Mesenteric fat pad (tissue), 1 donor: ENCODE results near the gene GPD2. TPM values are rescaled to one million over a fixed set of nuclear protein-coding genes. Genes with fewer than 3 reads are reported as not detected.
"Not testable (repeated sequence)": the region's sequence is repeated elsewhere in the genome, so short reads cannot be mapped to it uniquely, and the experiment has no call there.

Source experiments
- DNase-seq: peaks from one replicate; pipeline ENCODE4 v3.0.0-alpha.2; 2020; ENCODE audit warnings: low spot score
- total RNA-seq: library from RNA; stranded (reverse); fragmentation: NEBNext Ultra II Directional; extraction: Animal tissue kit (Norgen Biotek cat#: 25700); gene quantifications from one replicate; pipeline ENCODE4 v1.2.1, GENCODE V29; 2021
- donor health status: DM: yes; HTN: yes; CAD: no.

The GPD2 gene
- total RNA-seq, 1 donor from 2014 or later: 35.7 TPM

- DNase-seq: no peak
These were observed 90.9 kb downstream of the GPD2 start for GRCh38 chr2:156526950-156527636.

GRCh38 chr2:156528583-156528982, 92.4 kb downstream of the GPD2 start:
- not testable (repeated sequence) for DNase-seq

GRCh38 chr2:156532989-156533388, 96.8 kb downstream of the GPD2 start:
- DNase-seq: no peak

- no peak for DNase-seq
These were observed 100.4 kb downstream of the GPD2 start for GRCh38 chr2:156536534-156536933.

- no peak for DNase-seq
These were observed 101.0 kb downstream of the GPD2 start for GRCh38 chr2:156537141-156537540.

GRCh38 chr2:156538083-156538504, 101.9 kb downstream of the GPD2 start:
- DNase-seq: no peak

- no peak for DNase-seq
These were observed 103.1 kb downstream of the GPD2 start for GRCh38 chr2:156539086-156539860.

GRCh38 chr2:156540706-156541105, 104.5 kb downstream of the GPD2 start:
- no peak for DNase-seq

- no peak for DNase-seq
These were observed 105.0 kb downstream of the GPD2 start for GRCh38 chr2:156541229-156541628.

GRCh38 chr2:156541706-156542105, 105.5 kb downstream of the GPD2 start:
- no peak for DNase-seq

- no peak for DNase-seq
These were observed 112.2 kb downstream of the GPD2 start for GRCh38 chr2:156548413-156548812.

- DNase-seq: no peak
These were observed 117.7 kb downstream of the GPD2 start for GRCh38 chr2:156553714-156554442.

GRCh38 chr2:156561326-156561725, 125.1 kb downstream of the GPD2 start:
- no peak for DNase-seq

- DNase-seq: no peak
These were observed 125.9 kb downstream of the GPD2 start for GRCh38 chr2:156562124-156562523.

GRCh38 chr2:156563994-156564753, 128.0 kb downstream of the GPD2 start:
- no peak for DNase-seq

- no peak for DNase-seq
These were observed 129.0 kb downstream of the GPD2 start for GRCh38 chr2:156565066-156565710.

GRCh38 chr2:156573710-156574109, 137.5 kb downstream of the GPD2 start:
- DNase-seq: no peak

GRCh38 chr2:156574112-156574511, 137.9 kb downstream of the GPD2 start:
- no peak for DNase-seq

- no peak for DNase-seq
These were observed 139.8 kb downstream of the GPD2 start for GRCh38 chr2:156576005-156576404.

GRCh38 chr2:156580501-156580900, 144.3 kb downstream of the GPD2 start:
- no peak for DNase-seq

GRCh38 chr2:156581280-156581679, 145.1 kb downstream of the GPD2 start:
- DNase-seq: no peak
